HepG2 (cell line): ENCODE measurements around the gene ZPR1. TPM values are rescaled to one million over a fixed set of nuclear protein-coding genes. Genes with fewer than 3 reads are reported as not detected.

Experiments used
- ARID5B ChIP-seq: IDR thresholded peaks from 2 replicates; pipeline ENCODE4 v1.4.0; 2020; ENCODE audit warnings: mild to moderate bottlenecking, missing genetic modification reagents
- ASH2L ChIP-seq: fragments of 300-600, 200-600 bp; sonication (generic); IDR thresholded peaks from 2 replicates; pipeline ENCODE4 v1.7.0; 2017; ENCODE audit warnings: low read depth, mild to moderate bottlenecking, moderate library complexity, mixed read lengths, low read length; ENCODE audit not compliant: insufficient read length
- ATAD3A ChIP-seq: sonication (generic); formaldehyde crosslinking; IDR thresholded peaks from 2 replicates; pipeline ENCODE4 v1.4.0; 2020; ENCODE audit warnings: missing genetic modification reagents
- GABPA ChIP-seq, 2 experiments: IDR thresholded peaks; 2 replicates each; pipeline ENCODE4 v1.6.1; 2011 to 2016; ENCODE audit warnings: low read depth in 2 of 2, low read length in 1 of 2, missing biosample characterization in 1 of 2, missing genetic modification characterization in 1 of 2
- MIXL1 ChIP-seq: IDR thresholded peaks from 2 replicates; pipeline ENCODE4 v1.6.1; 2016
- PCBP2 ChIP-seq: fragments of 200-400 bp; formaldehyde crosslinking; optimal IDR thresholded peaks from 2 replicates; pipeline ENCODE3; 2018; ENCODE audit warnings: low read length, low read depth; ENCODE audit not compliant: poor library complexity, severe bottlenecking
- PHF5A ChIP-seq: IDR thresholded peaks from one replicate; pipeline ENCODE4 v1.6.1; 2018; ENCODE audit warnings: low read depth, missing genetic modification reagents; ENCODE audit not compliant: unreplicated experiment
- RAD21 ChIP-seq: fragments of 450-650 bp; formaldehyde crosslinking; IDR thresholded peaks from 2 replicates; pipeline ENCODE4 v1.5.0; 2020; ENCODE audit warnings: mild to moderate bottlenecking
- RFX3 ChIP-seq: IDR thresholded peaks from 2 replicates; pipeline ENCODE4 v1.6.1; 2016; ENCODE audit warnings: missing biosample characterization, missing genetic modification reagents
- ZNF101 ChIP-seq: sonication (generic); formaldehyde crosslinking; IDR thresholded peaks from 2 replicates; pipeline ENCODE4 v1.4.0; 2020; ENCODE audit warnings: mild to moderate bottlenecking, low read depth, missing genetic modification reagents, borderline replicate concordance
- ZNF263 ChIP-seq: sonication (generic); formaldehyde crosslinking; IDR thresholded peaks from 2 replicates; pipeline ENCODE4 v1.4.0; 2020; ENCODE audit warnings: missing genetic modification reagents
- ZNF337 ChIP-seq: sonication (generic); formaldehyde crosslinking; IDR thresholded peaks from 2 replicates; pipeline ENCODE4 v1.5.1; 2020; ENCODE audit warnings: missing genetic modification reagents, low read depth, mild to moderate bottlenecking, borderline replicate concordance
- ZNF383 ChIP-seq: sonication (generic); formaldehyde crosslinking; IDR thresholded peaks from 2 replicates; pipeline ENCODE4 v1.4.0; 2020; ENCODE audit warnings: missing genetic modification reagents, mild to moderate bottlenecking, borderline replicate concordance
- ZNF441 ChIP-seq: sonication (generic); formaldehyde crosslinking; IDR thresholded peaks from 2 replicates; pipeline ENCODE4 v1.7.0; 2021; ENCODE audit warnings: missing genetic modification reagents, borderline replicate concordance
- ZNF724P ChIP-seq: sonication (generic); formaldehyde crosslinking; IDR thresholded peaks from 2 replicates; pipeline ENCODE4 v1.8.0; 2022; ENCODE audit warnings: missing genetic modification reagents, borderline replicate concordance
- ZNF83 ChIP-seq: sonication (generic); formaldehyde crosslinking; IDR thresholded peaks from 2 replicates; pipeline ENCODE4 v1.4.0; 2020; ENCODE audit warnings: missing genetic modification reagents, mild to moderate bottlenecking, borderline replicate concordance
- ZNF841 ChIP-seq: sonication (generic); formaldehyde crosslinking; IDR thresholded peaks from 2 replicates; pipeline ENCODE4 v1.8.1; 2023; ENCODE audit warnings: missing genetic modification reagents, borderline replicate concordance
- polyA plus RNA-seq, 8 experiments: library from polyadenylated mRNA; depleted of rRNA in 3 of 8; stranded (reverse) in 7 of 8; unstranded in 1 of 8; fragments of >200 nt; fragmentation: Illumina TruSeq in 4 of 8; extraction: Trizol in 4 of 8; gene quantifications; 2 replicates each; pipeline versions ENCODE4 v1.2.1 to v1.2.3, GENCODE V29; 2011 to 2016; ENCODE audit warnings: low read depth in 4 of 8, missing spikeins in 1 of 8, mixed read lengths in 1 of 8; ENCODE audit not compliant: insufficient read depth in 1 of 8
- total RNA-seq, 5 experiments: library from RNA; depleted of rRNA; stranded (reverse); fragments of >200 nt; fragmentation: Illumina TruSeq; extraction: Trizol; gene quantifications; 2 replicates each; pipeline ENCODE4 v1.2.3, GENCODE V29; 2016; ENCODE audit warnings: low read depth in 1 of 5
- TF ChIP-seq, protein P1 (sequence below): sonication (generic); formaldehyde crosslinking; IDR thresholded peaks from 2 replicates; pipeline ENCODE4 v1.4.0; 2020; ENCODE audit warnings: mild to moderate bottlenecking, missing genetic modification reagents
- TF ChIP-seq, protein P2 (sequence below): fragments of 450-650 bp; IDR thresholded peaks from 2 replicates; pipeline ENCODE4 v1.6.1; 2017; ENCODE audit warnings: mild to moderate bottlenecking
- TF ChIP-seq, protein P3 (sequence below): sonication (generic); formaldehyde crosslinking; IDR thresholded peaks from 2 replicates; pipeline ENCODE4 v1.8.1; 2023; ENCODE audit warnings: missing genetic modification reagents, mild to moderate bottlenecking, borderline replicate concordance

The ZPR1 gene
- total and polyA plus RNA-seq, 2 of the 13 experiments (the other 11 are each of a cell fraction or from before 2014, with no cell fraction given): 40.0 to 79.3 TPM

DNA sequence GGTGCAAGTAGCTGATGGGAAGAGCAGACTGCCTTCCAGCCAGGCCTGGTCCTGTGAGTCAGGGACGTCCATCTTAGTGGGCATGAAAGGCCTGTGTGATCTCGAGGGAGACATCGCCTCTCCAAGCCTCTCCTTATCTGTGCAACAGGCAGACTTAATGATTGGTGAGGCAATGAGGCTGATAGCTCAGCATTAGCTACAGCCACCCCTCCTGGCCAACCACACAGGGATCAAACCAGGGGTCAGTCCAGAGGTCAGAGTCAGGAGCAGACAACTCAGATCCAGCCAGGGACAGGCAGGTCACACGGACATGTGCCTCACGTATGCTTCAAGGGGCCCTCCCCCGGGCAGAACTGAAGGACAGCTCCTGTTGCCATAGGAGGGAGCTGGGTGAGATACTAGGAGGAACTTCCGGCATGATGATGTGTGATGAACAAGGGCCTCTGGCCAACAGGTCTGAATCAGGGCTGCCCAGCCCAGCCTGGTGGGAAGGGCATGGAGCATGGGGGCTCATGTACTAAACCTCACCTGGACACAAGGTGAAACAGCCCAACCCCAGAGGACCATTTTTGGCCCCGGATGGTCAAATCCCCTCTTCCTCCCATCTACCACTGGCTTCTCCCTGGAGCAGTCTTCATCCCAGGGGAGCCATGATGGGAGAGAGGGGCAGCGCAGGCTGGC is 39.1 kb upstream of the ZPR1 start (continued):
- TF ChIP-seq ARID5B (CRISPR knock-in tag) (peak; percentile 95), ZNF441 (peak; percentile 82; the same call in 1 of the 2 replicates), ZNF841 (no peak), RAD21 (CRISPR knock-in tag) (peak; percentile 47; the same call in 1 of the 2 replicates), ZNF83 (CRISPR knock-in tag) (peak; percentile 21; the same call in 1 of the 2 replicates), MIXL1 (peak; percentile 96), RFX3 (peak; percentile 45; the same call in 1 of the 2 replicates), PCBP2 (no peak), ASH2L (peak; percentile 49), ZNF101 (no peak), ZNF383 (CRISPR knock-in tag) (no peak), ZNF337 (0 out of 2 replicates have a peak, but pooled peaks have one; percentile 60), ATAD3A (CRISPR knock-in tag) (no peak), PHF5A (CRISPR knock-in tag) (no peak), GABPA (IDR thresholded peaks at IDR 0.05; ENCODE audit: low read depth, low read length) (no peak), GABPA (CRISPR knock-in tag; IDR thresholded peaks at IDR 0.05; ENCODE audit: low read depth) (no peak), ZNF724P (no peak; the same call in 1 of the 2 replicates), ZNF263 (CRISPR knock-in tag) (peak; percentile 54)
- TF ChIP-seq, protein P1, sequence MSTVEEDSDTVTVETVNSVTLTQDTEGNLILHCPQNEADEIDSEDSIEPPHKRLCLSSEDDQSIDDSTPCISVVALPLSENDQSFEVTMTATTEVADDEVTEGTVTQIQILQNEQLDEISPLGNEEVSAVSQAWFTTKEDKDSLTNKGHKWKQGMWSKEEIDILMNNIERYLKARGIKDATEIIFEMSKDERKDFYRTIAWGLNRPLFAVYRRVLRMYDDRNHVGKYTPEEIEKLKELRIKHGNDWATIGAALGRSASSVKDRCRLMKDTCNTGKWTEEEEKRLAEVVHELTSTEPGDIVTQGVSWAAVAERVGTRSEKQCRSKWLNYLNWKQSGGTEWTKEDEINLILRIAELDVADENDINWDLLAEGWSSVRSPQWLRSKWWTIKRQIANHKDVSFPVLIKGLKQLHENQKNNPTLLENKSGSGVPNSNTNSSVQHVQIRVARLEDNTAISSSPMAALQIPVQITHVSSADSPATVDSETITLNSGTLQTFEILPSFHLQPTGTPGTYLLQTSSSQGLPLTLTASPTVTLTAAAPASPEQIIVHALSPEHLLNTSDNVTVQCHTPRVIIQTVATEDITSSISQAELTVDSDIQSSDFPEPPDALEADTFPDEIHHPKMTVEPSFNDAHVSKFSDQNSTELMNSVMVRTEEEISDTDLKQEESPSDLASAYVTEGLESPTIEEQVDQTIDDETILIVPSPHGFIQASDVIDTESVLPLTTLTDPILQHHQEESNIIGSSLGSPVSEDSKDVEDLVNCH (CRISPR knock-in tag): no peak
- TF ChIP-seq, protein P2, sequence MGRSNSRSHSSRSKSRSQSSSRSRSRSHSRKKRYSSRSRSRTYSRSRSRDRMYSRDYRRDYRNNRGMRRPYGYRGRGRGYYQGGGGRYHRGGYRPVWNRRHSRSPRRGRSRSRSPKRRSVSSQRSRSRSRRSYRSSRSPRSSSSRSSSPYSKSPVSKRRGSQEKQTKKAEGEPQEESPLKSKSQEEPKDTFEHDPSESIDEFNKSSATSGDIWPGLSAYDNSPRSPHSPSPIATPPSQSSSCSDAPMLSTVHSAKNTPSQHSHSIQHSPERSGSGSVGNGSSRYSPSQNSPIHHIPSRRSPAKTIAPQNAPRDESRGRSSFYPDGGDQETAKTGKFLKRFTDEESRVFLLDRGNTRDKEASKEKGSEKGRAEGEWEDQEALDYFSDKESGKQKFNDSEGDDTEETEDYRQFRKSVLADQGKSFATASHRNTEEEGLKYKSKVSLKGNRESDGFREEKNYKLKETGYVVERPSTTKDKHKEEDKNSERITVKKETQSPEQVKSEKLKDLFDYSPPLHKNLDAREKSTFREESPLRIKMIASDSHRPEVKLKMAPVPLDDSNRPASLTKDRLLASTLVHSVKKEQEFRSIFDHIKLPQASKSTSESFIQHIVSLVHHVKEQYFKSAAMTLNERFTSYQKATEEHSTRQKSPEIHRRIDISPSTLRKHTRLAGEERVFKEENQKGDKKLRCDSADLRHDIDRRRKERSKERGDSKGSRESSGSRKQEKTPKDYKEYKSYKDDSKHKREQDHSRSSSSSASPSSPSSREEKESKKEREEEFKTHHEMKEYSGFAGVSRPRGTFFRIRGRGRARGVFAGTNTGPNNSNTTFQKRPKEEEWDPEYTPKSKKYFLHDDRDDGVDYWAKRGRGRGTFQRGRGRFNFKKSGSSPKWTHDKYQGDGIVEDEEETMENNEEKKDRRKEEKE: no peak
- TF ChIP-seq, protein P3, sequence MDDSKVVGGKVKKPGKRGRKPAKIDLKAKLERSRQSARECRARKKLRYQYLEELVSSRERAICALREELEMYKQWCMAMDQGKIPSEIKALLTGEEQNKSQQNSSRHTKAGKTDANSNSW (CRISPR knock-in tag): no peak
